SH-SY5Y (cell line): ENCODE measurements around the gene XYLT1.

Source experiments
- GATA2 ChIP-seq: IDR thresholded peaks from 2 replicates; pipeline ENCODE4 v1.6.1; 2011; ENCODE audit warnings: mild to moderate bottlenecking, low read depth, low read length
- GATA3 ChIP-seq: IDR thresholded peaks from 2 replicates; pipeline ENCODE4 v1.6.1; 2011; ENCODE audit warnings: low read depth, mild to moderate bottlenecking, low read length, moderate library complexity

- TF ChIP-seq GATA3 (no peak), GATA2 (no peak)
Measured at GRCh38 chr16:17381784-17382183, 89.0 kb downstream of the XYLT1 start.
